GM12872 (cell line): ENCODE measurements around the gene ZNF654.

Experiments used
- TF ChIP-seq, protein P1 (sequence below): IDR thresholded peaks from 3 replicates; pipeline ENCODE4 v1.5.1; 2011; ENCODE audit warnings: low read depth, mild to moderate bottlenecking, low read length, moderate library complexity; ENCODE audit not compliant: insufficient read depth

Gene ZNF654

GRCh38 chr3:88041005-88041404, 18.1 kb upstream of the ZNF654 start:
- TF ChIP-seq, protein P1, sequence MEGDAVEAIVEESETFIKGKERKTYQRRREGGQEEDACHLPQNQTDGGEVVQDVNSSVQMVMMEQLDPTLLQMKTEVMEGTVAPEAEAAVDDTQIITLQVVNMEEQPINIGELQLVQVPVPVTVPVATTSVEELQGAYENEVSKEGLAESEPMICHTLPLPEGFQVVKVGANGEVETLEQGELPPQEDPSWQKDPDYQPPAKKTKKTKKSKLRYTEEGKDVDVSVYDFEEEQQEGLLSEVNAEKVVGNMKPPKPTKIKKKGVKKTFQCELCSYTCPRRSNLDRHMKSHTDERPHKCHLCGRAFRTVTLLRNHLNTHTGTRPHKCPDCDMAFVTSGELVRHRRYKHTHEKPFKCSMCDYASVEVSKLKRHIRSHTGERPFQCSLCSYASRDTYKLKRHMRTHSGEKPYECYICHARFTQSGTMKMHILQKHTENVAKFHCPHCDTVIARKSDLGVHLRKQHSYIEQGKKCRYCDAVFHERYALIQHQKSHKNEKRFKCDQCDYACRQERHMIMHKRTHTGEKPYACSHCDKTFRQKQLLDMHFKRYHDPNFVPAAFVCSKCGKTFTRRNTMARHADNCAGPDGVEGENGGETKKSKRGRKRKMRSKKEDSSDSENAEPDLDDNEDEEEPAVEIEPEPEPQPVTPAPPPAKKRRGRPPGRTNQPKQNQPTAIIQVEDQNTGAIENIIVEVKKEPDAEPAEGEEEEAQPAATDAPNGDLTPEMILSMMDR = peak; percentile 8; the same call in 1 of the 3 replicates

- TF ChIP-seq, protein P1 = no peak
These were observed 14.6 kb upstream of the ZNF654 start for GRCh38 chr3:88044411-88044810.

- TF ChIP-seq, protein P1 = no peak
These were observed 12.3 kb upstream of the ZNF654 start for GRCh38 chr3:88046766-88047165.

- TF ChIP-seq, protein P1 = peak; percentile 5; the same call in 1 of the 3 replicates
These were observed 1.3 kb upstream of the ZNF654 start for GRCh38 chr3:88057630-88058305.

DNA sequence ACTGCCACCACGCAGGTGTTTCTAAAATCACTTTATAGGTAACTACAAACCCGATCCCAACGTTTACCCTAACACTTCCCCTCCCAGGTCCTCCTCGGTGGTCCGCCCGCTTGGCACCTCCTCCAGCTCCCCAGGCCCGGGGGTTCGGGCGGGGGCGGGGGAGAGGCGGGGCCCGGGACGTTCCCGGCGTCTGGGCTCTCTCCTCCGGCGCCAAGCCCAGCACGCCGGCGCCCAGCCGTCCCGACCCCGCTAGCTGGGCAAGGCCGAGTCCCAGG, 812 bp upstream of the ZNF654 start:
- TF ChIP-seq, protein P1 = no peak

DNA sequence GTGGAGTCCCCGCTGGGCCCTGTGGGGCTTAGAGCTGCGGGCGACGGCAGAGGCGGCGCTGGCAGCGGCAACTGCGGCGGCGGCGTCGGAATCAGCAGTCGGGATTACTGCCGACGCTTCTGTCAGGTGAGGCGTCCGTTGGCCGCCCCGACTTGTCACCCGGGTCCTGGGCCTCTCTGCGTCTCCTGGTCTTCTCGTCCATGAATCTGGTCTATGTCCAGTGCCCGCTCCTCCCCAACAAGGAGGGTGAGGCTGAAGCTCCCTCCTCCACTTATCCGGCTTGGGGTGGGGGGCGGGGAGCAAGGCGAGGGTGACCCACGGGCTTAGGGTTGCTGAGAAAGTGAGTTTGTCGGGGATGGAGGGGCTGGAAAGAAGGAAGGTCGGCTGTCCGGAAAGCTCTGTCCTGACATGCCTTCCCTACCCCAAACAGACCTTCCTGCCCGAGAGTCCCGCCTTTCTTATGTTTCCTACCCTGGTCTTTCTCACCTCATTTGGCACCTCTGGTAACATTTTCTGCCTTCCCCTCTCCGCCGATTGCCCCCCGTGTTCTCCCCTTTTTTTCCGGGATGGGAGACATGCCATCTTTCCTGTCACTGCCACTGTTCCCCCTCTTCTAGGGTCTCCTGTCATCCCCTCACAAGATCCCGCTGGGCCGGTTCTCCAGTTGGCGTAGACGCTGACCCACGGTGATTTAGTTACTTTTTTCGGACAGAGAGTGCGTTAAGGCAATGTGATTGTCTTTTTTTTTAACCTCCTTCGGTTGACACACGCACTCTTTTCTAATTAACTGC, 520 bp downstream of the ZNF654 start:
- TF ChIP-seq, protein P1 = no peak

GRCh38 chr3:88061746-88062145, 2.7 kb downstream of the ZNF654 start:
- TF ChIP-seq, protein P1 = no peak
